Measurements from ENCODE around the gene MSH3.
"Not testable (repeated sequence)": the region's sequence is repeated elsewhere in the genome, so short reads cannot be mapped to it uniquely, and the experiment has no call there.

MSH3 gene

GRCh38 chr5:80852331-80853245 is 198.1 kb downstream of the MSH3 start:
- no peak for DNase-seq

DNA sequence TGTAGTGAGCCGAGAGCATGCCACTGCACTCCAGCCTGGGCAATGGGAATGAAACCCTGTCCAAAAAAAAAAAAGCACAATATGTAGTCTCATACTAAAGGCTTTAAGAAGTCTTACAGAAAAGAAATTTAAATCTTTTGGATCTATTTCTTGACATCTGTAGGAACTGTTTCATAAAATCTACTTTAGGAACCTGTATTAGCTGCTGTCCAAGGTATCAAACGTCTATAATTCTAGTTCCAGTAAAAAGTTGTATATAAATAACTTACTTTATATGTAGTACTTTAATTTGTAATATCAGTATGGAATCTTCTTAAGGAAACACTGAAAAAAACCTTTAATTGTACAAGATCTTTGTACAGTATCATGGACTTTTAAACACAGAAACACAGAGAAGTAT is 199.0 kb downstream of the MSH3 start:
- DNase-seq = no peak

GRCh38 chr5:80854583-80854982 is 200.1 kb downstream of the MSH3 start:
- no peak for DNase-seq

DNA sequence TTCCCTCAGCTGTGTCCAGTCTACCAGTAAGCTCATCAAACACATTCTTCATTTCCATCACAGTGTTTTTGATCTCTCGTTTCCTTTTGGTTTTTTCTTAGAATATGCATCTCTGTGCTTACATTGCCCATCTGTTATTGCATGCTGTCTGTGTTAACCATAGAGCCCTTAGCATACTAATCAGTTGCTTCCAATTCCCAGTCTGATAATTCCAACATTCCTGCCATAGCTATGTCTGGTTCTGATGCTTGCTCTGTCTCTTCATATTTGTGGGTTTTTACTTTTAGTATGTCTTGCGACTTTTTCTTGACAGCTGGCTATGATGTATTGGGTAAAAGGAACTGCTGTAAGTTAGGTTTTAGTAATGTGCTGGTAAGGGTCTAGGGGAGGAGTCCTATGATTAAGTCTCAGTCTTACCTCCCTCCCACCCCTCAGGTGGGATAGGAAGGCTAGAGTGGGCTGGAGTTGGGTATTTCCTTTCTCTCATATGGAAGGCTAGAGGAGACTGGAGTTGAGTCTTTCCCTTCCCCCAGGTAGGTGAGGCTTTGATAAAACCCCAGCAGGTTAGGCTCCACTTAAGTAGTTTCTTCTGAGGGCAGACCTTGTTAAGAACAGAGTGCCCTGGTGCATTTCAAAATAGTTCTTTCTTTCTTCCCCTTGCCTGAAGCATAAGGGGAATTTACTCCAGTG is 206.6 kb downstream of the MSH3 start:
- no peak for DNase-seq

- DNase-seq = no peak
Measured at GRCh38 chr5:80863708-80864107, 209.3 kb downstream of the MSH3 start.

DNA sequence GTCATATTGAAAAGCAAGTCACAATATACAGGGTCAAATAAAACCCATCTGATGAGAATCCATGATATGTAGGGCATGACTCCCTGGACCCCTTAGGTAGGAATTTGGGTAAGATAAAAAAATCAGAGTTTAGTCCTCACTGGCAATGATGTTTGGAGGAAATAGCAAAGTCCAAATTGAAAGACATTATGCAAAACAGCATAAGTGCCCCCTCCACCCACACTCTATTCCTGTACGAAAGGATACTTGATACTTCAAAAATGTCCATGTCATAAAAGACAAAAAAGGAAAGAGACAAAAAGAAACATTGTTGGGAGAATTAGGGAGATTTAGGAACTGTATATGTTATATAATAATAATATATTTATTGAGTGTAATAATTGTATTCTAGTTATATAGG is 209.7 kb downstream of the MSH3 start:
- no peak for DNase-seq

DNA sequence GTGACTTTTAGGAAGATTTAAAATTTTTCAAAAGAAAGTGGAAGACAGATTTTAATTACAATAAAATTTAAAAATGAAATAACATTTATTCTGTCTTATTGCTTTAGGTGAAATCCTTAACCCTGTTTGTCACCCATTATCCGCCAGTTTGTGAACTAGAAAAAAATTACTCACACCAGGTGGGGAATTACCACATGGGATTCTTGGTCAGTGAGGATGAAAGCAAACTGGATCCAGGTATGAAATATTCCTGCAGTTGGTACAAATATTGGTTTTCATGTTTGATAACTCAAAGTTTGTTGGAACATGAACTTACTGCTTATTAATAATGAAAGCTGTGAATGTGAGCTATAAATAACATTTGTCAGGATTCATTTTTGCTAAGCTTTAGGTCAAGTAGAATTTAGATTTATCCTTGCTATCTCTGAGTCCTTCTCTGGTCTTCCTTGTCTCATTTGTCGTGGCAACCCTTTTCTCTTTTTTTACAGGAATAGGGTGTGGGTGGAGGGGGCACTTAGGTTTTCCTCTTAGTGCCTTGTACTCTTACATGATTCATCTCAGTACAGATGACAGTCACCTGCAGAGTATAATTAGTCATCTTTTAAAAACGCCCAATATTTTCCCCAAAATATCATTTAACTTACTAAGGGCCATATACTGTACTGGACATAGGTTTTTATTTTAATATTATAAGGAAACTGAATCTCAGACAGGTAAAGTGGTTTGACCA is 210.4 kb downstream of the MSH3 start:
- no peak for DNase-seq

DNA sequence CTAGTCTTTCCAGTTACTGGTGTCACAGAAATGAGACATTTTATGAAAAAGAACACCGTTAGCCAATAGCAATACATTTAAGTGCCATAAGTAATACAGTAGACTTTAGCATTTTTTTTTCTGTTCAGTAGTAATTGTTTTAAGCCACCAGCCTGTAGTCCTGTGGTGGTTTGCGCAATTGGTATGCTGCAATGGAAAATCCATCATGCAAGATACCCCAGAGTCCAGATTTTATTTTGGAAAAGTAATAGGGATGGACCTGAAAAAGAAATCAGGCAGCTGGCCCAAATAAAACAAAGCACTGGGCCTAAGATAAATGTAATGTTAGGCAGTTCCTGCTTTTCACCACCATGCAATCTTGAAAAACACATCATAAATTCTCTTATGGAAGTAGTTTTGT is 211.1 kb downstream of the MSH3 start:
- no peak for DNase-seq

DNA sequence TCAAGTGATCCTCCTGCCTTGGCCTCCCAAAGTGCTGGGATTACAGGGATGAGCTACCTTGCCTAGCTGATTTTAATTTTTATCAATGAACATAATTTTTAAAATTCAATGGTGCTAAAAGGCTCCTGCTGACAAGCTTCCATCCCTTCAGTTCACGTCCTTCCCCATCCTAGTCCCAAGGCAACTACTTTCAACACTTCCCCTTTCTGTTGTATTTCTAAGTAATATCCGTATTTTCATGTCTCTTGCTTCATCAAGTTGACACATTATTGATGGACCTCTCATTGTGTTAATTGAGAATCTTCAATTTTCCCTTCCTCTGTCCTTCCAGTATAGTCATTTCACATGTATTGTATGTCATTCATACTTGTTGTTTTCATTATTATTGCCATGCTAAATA is 211.9 kb downstream of the MSH3 start:
- no peak for DNase-seq

DNA sequence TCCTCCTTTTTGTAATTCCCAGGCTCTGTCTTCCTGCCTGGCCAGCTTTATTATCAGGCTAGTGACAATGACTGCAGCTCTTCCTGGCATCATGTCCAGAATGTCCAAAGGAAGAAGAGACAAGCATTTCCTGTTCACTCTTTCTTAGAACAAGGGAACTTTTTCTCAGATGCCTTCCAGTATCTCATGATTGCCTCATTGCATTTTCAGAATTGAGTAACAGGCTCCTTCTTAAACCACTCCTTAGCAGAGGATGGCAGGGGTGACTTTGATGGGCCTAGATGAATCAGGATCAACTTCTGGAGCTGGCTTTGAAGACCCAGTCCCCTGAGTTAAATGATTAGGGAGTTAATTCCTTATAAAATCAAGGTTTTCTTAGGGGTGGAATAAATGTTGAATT is 212.8 kb downstream of the MSH3 start:
- DNase-seq = no peak

- DNase-seq = no peak
Measured at GRCh38 chr5:80870442-80870841, 216.0 kb downstream of the MSH3 start.

DNA sequence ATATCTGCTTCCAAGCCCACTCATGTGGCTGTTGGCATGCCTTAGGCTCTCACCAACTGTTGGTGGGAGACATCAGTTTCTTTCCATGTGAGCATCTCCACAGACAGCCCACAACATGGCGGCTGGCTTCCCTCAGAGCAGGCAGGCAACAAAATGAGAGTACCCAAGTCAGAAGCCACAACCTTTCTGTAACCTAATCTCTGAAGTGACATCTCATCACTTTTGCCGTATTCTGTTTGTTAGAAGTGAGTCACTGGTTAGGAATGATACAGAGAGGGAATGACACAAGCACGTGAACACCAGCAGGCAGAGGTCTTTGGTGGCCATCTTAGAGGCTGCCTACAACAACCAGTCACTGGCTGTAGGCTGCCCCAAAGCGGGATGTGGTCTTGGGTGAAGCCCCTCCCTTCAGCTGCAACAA is 217.1 kb downstream of the MSH3 start:
- DNase-seq = no peak

DNA sequence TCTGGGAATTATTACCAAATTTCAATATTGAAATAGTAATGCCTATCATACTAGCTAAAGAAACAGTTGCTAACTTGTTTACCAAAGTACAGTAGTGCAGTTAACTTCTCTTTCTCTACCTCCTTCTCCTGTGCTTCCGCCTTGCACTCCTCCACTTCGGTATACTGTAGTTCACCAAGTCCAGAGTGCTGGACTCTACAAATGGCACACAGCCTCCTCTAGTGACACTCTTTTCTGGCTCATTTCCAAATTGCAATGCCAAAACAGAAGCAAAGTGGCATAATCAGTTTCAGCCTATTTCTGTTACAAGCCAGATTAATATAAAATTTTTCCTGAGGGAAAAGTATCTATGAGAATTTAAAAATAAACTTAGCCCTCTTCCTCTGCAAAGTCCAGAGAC is 219.7 kb downstream of the MSH3 start:
- no peak for DNase-seq

DNA sequence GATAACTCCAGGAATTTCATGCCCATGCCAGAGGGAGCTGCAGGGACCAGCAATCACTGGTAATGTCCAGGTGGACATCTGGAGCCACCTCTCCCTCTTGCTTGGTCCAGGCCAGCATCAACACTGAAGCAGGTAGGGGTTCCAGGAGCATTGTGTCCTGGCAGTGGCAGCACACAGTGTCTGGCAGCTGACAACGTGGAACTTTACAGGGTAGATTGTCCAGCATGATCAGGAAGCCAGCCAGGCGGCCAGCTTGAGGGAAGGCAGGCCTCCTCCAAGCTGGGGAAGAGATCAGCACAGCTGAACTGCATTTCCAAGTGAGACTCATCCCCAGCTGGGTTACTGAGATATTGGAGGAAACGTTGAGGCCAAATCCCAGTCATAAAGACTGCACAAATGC is 223.1 kb downstream of the MSH3 start:
- DNase-seq = no peak

DNA sequence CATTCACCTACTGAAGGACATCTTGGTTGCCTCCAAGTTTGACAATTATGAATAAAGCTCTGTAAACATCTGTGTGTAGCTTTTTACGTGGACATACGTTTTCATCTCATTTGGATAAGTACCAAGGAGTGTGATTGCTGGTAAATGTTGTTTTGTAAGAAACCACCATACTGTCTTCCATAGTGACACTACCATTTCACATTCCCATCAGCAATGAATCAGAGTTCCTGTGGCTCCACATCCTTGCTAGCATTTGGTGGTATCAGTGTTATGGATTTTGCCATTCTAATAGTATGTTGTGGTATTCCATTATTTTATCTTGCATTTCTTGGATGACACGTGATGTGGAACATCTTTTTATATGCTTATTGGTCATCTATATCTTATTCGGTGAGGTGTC is 227.3 kb downstream of the MSH3 start:
- DNase-seq = no peak

- DNase-seq = not testable (repeated sequence)
Measured at GRCh38 chr5:80883390-80883789, 228.9 kb downstream of the MSH3 start.

- no peak for DNase-seq
Measured at GRCh38 chr5:80884086-80884813, 229.8 kb downstream of the MSH3 start.

DNA sequence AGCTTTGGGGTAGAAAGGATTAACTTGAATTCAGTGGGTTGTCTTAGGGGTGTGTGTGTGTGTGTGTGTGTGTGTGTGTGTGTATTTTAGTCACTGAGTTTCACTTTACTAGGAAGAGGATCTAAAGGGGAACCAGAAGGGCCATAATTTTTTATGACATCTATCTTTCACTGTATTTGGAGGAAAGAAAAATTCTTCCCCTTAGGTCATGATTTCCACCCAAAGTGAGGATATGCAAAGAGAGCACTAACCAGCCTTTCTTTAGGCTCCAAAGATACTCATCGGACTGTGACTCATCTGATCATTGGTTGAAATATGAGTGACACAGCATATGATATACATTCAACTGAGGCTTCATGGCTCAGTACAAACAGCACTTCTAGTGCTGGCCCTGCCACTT is 230.5 kb downstream of the MSH3 start:
- DNase-seq = no peak

DNA sequence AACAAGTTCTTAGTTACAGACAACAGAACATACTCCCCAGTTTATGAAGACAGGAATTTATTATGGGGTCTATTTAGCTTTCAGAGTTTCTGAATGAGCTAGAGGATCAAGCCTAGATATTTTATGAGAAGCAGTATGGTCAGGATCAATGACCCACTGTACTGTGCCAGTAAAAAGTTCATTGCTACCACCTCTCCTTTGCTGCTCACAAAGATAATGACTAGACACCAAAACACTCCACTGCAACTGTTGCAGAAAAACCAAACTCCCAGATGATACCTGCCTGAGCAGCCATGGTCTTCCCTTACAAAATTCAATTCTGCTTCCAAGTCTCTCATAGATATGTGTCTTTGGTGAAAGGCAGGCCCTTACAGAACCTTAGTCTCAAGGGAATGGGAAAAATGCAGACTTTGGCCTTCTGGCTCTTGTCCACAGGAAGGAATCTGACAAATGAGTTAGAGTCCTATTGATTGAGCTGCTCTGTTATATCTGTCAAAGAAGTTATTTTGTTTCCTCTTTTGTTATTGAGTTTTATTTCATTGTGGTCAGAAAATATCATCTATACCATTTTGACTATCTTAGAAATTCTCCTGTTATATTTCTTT is 231.0 kb downstream of the MSH3 start:
- no peak for DNase-seq

GRCh38 chr5:80894083-80894482 is 239.6 kb downstream of the MSH3 start:
- DNase-seq = no peak

DNA sequence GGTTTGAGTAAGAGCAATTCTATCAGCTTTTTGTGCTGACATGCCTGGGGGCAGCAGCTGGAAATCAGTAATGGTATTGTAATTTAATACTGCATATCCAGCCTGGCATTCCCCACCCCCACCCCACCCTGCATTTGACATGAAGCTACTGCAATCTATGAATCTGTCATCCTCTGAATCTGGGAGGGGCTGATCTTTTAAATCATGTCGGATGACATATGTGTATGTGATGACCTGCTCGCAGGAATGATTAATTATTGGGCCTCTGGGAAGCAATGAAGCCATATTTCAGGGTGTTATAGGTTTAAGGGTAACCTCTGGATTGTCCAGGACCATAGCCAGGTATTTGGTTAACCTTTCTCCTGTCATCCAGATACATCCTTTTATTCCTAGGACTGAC is 241.1 kb downstream of the MSH3 start:
- no peak for DNase-seq
